ENCODE data around the gene SLC51A.
"Not testable (repeated sequence)": the region's sequence is repeated elsewhere in the genome, so short reads cannot be mapped to it uniquely, and the experiment has no call there.

The SLC51A gene

GRCh38 chr3:196216089-196216564, at the start of gene SLC51A:
TSS of gene SLC51A (plus strand) at chr3:196216534. CDS start at chr3:196216713, 179 bp downstream.
- DNase-seq (ENCODE audit: low read depth in 2 of 2), result no peak

- no peak for DNase-seq (ENCODE audit: low read depth in 2 of 2)
These were observed 49.6 kb upstream of the SLC51A start for GRCh38 chr3:196166741-196167140.

GRCh38 chr3:196168808-196169391, 47.4 kb upstream of the SLC51A start:
- no peak for DNase-seq (ENCODE audit: low read depth in 2 of 2)

GRCh38 chr3:196169836-196170240, 46.5 kb upstream of the SLC51A start:
- no peak for DNase-seq (ENCODE audit: low read depth in 2 of 2)

- DNase-seq (ENCODE audit: low read depth in 2 of 2), result not testable (repeated sequence)
These were observed 46.0 kb upstream of the SLC51A start for GRCh38 chr3:196170296-196170695.

- no peak for DNase-seq (ENCODE audit: low read depth in 2 of 2)
These were observed 41.7 kb upstream of the SLC51A start for GRCh38 chr3:196174652-196175051.

GRCh38 chr3:196175116-196175625, 41.2 kb upstream of the SLC51A start:
- no peak for DNase-seq (ENCODE audit: low read depth in 2 of 2)

GRCh38 chr3:196175722-196176121, 40.6 kb upstream of the SLC51A start:
- DNase-seq (ENCODE audit: low read depth in 2 of 2), result no peak

GRCh38 chr3:196177567-196177966, 38.8 kb upstream of the SLC51A start:
- no peak for DNase-seq (ENCODE audit: low read depth in 2 of 2)

- DNase-seq (ENCODE audit: low read depth in 2 of 2), result no peak
These were observed 38.4 kb upstream of the SLC51A start for GRCh38 chr3:196177967-196178366.

GRCh38 chr3:196178993-196179379, 37.3 kb upstream of the SLC51A start:
- DNase-seq (ENCODE audit: low read depth in 2 of 2), result no peak

GRCh38 chr3:196179380-196180308, 36.7 kb upstream of the SLC51A start:
- DNase-seq (ENCODE audit: low read depth in 2 of 2), result peak; percentile 47 to 67

- no peak for DNase-seq (ENCODE audit: low read depth in 2 of 2)
These were observed 36.0 kb upstream of the SLC51A start for GRCh38 chr3:196180346-196180745.

- DNase-seq (ENCODE audit: low read depth in 2 of 2), result no peak
These were observed 35.2 kb upstream of the SLC51A start for GRCh38 chr3:196181127-196181546.

- not testable (repeated sequence) for DNase-seq (ENCODE audit: low read depth in 2 of 2)
These were observed 32.2 kb upstream of the SLC51A start for GRCh38 chr3:196184169-196184432.

- no peak for DNase-seq (ENCODE audit: low read depth in 2 of 2)
These were observed 31.5 kb upstream of the SLC51A start for GRCh38 chr3:196184881-196185280.

- DNase-seq (ENCODE audit: low read depth in 2 of 2), result no peak
These were observed 29.4 kb upstream of the SLC51A start for GRCh38 chr3:196186651-196187573.

GRCh38 chr3:196189566-196190347, 26.6 kb upstream of the SLC51A start:
- no peak for DNase-seq (ENCODE audit: low read depth in 2 of 2)

- DNase-seq (ENCODE audit: low read depth in 2 of 2), result peak in 1 of 2 donors; percentile 26
These were observed 24.3 kb upstream of the SLC51A start for GRCh38 chr3:196192036-196192523.

- no peak for DNase-seq (ENCODE audit: low read depth in 2 of 2)
These were observed 23.7 kb upstream of the SLC51A start for GRCh38 chr3:196192524-196193051.

All from stimulated activated CD4-positive, alpha-beta T cell treated with anti-CD3 and anti-CD28 coated beads, Interleukin-1b, Interleukin-23, amount 100 ng/mL, for 1 hour (primary cell).